ENCODE data around the gene ANKS1A. TPM values are rescaled to one million over a fixed set of nuclear protein-coding genes. Genes with fewer than 3 reads are reported as not detected.

Gene ANKS1A
- total RNA-seq, 1 experiment from 2014 or later = 14.0 TPM

DNA sequence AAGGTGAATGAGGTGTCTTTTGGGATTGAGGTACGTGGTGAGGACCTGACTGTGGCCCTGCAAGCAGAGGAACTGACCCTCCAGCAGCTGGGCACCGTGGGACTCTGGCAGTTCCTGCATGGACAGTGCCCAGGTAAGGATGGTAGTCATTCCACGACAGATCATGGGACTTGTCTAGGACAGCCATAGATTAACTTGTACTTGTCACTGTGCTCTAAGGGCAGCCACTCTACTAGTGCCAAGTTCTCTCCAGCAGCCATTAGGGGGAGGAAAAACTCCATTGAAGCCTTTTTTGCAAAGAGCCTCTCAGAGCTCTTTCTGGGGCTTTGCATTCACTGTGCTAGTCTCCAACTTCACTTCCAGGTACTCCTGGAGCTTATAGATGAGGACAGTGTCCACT lies 21.6 kb upstream of the ANKS1A start:
- TF ChIP-seq, protein P1, sequence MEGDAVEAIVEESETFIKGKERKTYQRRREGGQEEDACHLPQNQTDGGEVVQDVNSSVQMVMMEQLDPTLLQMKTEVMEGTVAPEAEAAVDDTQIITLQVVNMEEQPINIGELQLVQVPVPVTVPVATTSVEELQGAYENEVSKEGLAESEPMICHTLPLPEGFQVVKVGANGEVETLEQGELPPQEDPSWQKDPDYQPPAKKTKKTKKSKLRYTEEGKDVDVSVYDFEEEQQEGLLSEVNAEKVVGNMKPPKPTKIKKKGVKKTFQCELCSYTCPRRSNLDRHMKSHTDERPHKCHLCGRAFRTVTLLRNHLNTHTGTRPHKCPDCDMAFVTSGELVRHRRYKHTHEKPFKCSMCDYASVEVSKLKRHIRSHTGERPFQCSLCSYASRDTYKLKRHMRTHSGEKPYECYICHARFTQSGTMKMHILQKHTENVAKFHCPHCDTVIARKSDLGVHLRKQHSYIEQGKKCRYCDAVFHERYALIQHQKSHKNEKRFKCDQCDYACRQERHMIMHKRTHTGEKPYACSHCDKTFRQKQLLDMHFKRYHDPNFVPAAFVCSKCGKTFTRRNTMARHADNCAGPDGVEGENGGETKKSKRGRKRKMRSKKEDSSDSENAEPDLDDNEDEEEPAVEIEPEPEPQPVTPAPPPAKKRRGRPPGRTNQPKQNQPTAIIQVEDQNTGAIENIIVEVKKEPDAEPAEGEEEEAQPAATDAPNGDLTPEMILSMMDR (IDR thresholded peaks at IDR 0.05; ENCODE audit: unreplicated experiment) = no peak
- intact Hi-C loops (cut with micrococcal nuclease) = no loop called here
- Mint-ChIP-seq H3K4me3 (ENCODE audit: unreplicated experiment) (no peak overlapping the region), H3K36me3 (ENCODE audit: insufficient read depth, unreplicated experiment) (peaks cover 78% of the 10 kb centered on the region), H3K27ac (ENCODE audit: low read depth, unreplicated experiment) (no peak overlapping the region), H3K9me3 (ENCODE audit: unreplicated experiment) (no peaks in the 10 kb centered on the region), H3K4me1 (ENCODE audit: insufficient read depth, unreplicated experiment) (no peaks in the 10 kb centered on the region), H3K27me3 (ENCODE audit: insufficient read depth, unreplicated experiment) (no peaks in the 10 kb centered on the region)
- CTCF ChIA-PET = interaction anchor here (1.2 kb wide), 1 partner anchor 8 kb away, joined by 4 read pairs; no protein-coding TSS in a partner anchor
- POLR2A ChIA-PET = interaction anchor here (1.2 kb wide), 1 partner anchor 171 kb away, joined by 3 read pairs; the partner anchor contains the start of gene ILRUN
- no TSS peak for BruUV-seq (replicated peaks)
- DNase-seq (ENCODE audit: unreplicated experiment) = no peak

DNA sequence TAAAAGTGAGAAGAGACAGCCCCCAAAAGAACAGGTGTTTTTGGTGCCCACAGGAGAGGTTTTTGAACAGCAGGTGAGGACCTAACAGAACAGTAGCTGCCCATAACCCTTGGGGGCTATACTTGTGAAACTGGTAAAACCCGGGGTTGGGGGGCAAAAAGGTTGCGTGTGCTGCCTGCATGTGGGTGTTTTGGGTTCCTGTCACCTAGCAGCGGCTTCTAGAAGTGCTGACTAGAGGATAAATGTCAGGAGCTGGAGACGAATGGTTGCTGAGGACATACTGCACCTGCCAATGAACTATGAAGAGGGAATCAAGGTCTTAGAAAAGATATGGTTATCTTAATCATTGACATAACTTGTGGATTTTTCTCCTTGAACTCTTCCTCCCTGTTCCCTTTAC lies 17.2 kb upstream of the ANKS1A start:
- ChIA-PET POLR2A (interaction anchor here (2.7 kb wide), 1 partner anchor 16 kb away, joined by 23 read pairs; the partner anchor contains the start of genes ANKS1A and TAF11), CTCF (no interaction called here)
- BruUV-seq (replicated peaks) = no TSS peak
- intact Hi-C loops (cut with micrococcal nuclease) = no loop called here
- no peaks in the 10 kb centered on the region for H3K27me3 Mint-ChIP-seq (ENCODE audit: insufficient read depth, unreplicated experiment)
- DNase-seq (ENCODE audit: unreplicated experiment) = no peak
- H3K4me1 Mint-ChIP-seq (ENCODE audit: insufficient read depth, unreplicated experiment) = no peaks in the 10 kb centered on the region
- no peaks in the 10 kb centered on the region for H3K9me3 Mint-ChIP-seq (ENCODE audit: unreplicated experiment)
- TF ChIP-seq, protein P1 (IDR thresholded peaks at IDR 0.05; ENCODE audit: unreplicated experiment) = no peak
- H3K36me3 Mint-ChIP-seq (ENCODE audit: insufficient read depth, unreplicated experiment) = peaks cover 79% of the 10 kb centered on the region
- no peak overlapping the region for H3K27ac Mint-ChIP-seq (ENCODE audit: low read depth, unreplicated experiment)
- no peak overlapping the region for H3K4me3 Mint-ChIP-seq (ENCODE audit: unreplicated experiment)

- no peak for DNase-seq (ENCODE audit: unreplicated experiment)
- ChIA-PET POLR2A (interaction anchor here (0.8 to 2.7 kb wide), 2 partner anchors 15 to 81 kb away, joined by 3 to 23 read pairs; partner anchors contain the start of genes ANKS1A, BLTP3A and TAF11), CTCF (no interaction called here)
- H3K27ac Mint-ChIP-seq (ENCODE audit: low read depth, unreplicated experiment) = no peak overlapping the region
- H3K36me3 Mint-ChIP-seq (ENCODE audit: insufficient read depth, unreplicated experiment) = peaks cover 76% of the 10 kb centered on the region
- H3K4me1 Mint-ChIP-seq (ENCODE audit: insufficient read depth, unreplicated experiment) = no peaks in the 10 kb centered on the region
- TF ChIP-seq, protein P1 (IDR thresholded peaks at IDR 0.05; ENCODE audit: unreplicated experiment) = no peak
- H3K27me3 Mint-ChIP-seq (ENCODE audit: insufficient read depth, unreplicated experiment) = no peaks in the 10 kb centered on the region
- H3K4me3 Mint-ChIP-seq (ENCODE audit: unreplicated experiment) = no peak overlapping the region
- no peaks in the 10 kb centered on the region for H3K9me3 Mint-ChIP-seq (ENCODE audit: unreplicated experiment)
- no TSS peak for BruUV-seq (replicated peaks)
- intact Hi-C loops (cut with micrococcal nuclease) = no loop called here
These were observed 16.7 kb upstream of the ANKS1A start for GRCh38 chr6:34872332-34872731.

DNA sequence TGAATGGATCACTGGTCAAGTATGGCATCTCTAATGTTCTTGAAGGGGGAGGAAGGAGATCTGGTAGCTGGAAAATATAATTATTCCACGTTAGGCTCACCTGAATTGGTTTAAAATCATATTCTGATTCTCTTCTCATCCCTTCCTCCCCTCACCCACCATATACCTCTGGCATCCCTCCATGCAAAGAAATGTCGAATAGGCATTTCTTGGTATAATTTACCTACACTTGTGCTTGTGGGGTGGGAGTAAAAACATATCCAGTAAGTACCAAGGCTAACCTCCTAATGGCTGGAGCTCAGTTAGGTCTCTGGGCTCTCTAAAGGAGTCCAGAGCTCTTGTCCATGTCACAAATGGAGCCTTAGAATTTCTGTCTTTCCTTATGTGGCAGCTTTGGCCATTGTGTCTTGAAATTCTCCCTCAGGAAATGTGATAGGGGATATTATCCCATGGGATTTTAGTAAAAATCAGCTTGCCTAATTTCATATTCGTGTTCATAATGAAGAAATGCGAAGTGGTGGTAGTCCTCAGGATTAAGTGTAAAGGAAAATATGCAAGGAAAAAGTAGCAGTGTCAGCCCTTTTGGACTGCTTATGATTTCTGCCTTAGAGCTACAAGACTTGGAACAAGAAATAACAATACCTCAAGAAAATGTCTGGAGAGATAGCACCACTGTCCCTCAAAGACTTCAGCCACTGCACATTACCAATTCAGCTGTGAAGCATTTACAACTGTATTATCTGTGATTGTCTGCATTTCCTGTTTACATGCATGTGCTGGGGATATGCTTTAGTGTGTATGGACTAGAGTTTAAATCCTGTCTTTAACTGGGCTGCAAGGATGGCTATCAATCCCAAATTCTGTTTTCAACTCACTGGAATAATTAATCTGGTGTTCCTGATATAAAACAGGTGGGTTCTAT lies 13.5 kb upstream of the ANKS1A start:
- TF ChIP-seq, protein P1 (IDR thresholded peaks at IDR 0.05; ENCODE audit: unreplicated experiment) = no peak
- no peak for DNase-seq (ENCODE audit: unreplicated experiment)
- no peak overlapping the region for H3K27ac Mint-ChIP-seq (ENCODE audit: low read depth, unreplicated experiment)
- ChIA-PET CTCF (no interaction called here), POLR2A (interaction anchor here (6.0 kb wide), 1 partner anchor 12 kb away, joined by 37 read pairs; the partner anchor contains the start of genes ANKS1A and TAF11)
- H3K27me3 Mint-ChIP-seq (ENCODE audit: insufficient read depth, unreplicated experiment) = no peaks in the 10 kb centered on the region
- no peak overlapping the region for H3K4me3 Mint-ChIP-seq (ENCODE audit: unreplicated experiment)
- intact Hi-C loops (cut with micrococcal nuclease) = no loop called here
- H3K36me3 Mint-ChIP-seq (ENCODE audit: insufficient read depth, unreplicated experiment) = peaks cover 76% of the 10 kb centered on the region
- H3K9me3 Mint-ChIP-seq (ENCODE audit: unreplicated experiment) = no peaks in the 10 kb centered on the region
- H3K4me1 Mint-ChIP-seq (ENCODE audit: insufficient read depth, unreplicated experiment) = no peaks in the 10 kb centered on the region
- no TSS peak for BruUV-seq (replicated peaks)

Measured in MCF 10A (cell line).